GM20000 (cell line): Measurements from ENCODE around the gene FBXO48.

Experiments used
- DNase-seq: peaks from one replicate; pipeline ENCODE4 v3.0.0; 2012; ENCODE audit warnings: low spot score
- CTCF ChIP-seq: IDR thresholded peaks from 2 replicates; pipeline ENCODE4 v1.5.1; 2012; ENCODE audit warnings: mild to moderate bottlenecking, control low read depth; ENCODE audit errors: extremely low read depth, missing control alignments

The FBXO48 gene

GRCh38 chr2:68417926-68418325 is 49.2 kb downstream of the FBXO48 start:
- TF ChIP-seq CTCF, result no peak
- no peak for DNase-seq

- DNase-seq, result no peak
- TF ChIP-seq CTCF, result no peak
Observed at GRCh38 chr2:68416081-68416675, 50.9 kb downstream of the FBXO48 start.

GRCh38 chr2:68415521-68415920 is 51.6 kb downstream of the FBXO48 start:
- no peak for DNase-seq
- no peak for TF ChIP-seq CTCF

GRCh38 chr2:68414876-68415275 is 52.2 kb downstream of the FBXO48 start:
- no peak for TF ChIP-seq CTCF
- no peak for DNase-seq

GRCh38 chr2:68414452-68414851 is 52.6 kb downstream of the FBXO48 start:
- no peak for DNase-seq
- TF ChIP-seq CTCF, result no peak

- no peak for TF ChIP-seq CTCF
- no peak for DNase-seq
Observed at GRCh38 chr2:68413466-68413865, 53.6 kb downstream of the FBXO48 start.

- no peak for TF ChIP-seq CTCF
- no peak for DNase-seq
Observed at GRCh38 chr2:68412127-68412819, 54.8 kb downstream of the FBXO48 start.
